Measurements from ENCODE around the gene MECR.

The MECR gene

DNA sequence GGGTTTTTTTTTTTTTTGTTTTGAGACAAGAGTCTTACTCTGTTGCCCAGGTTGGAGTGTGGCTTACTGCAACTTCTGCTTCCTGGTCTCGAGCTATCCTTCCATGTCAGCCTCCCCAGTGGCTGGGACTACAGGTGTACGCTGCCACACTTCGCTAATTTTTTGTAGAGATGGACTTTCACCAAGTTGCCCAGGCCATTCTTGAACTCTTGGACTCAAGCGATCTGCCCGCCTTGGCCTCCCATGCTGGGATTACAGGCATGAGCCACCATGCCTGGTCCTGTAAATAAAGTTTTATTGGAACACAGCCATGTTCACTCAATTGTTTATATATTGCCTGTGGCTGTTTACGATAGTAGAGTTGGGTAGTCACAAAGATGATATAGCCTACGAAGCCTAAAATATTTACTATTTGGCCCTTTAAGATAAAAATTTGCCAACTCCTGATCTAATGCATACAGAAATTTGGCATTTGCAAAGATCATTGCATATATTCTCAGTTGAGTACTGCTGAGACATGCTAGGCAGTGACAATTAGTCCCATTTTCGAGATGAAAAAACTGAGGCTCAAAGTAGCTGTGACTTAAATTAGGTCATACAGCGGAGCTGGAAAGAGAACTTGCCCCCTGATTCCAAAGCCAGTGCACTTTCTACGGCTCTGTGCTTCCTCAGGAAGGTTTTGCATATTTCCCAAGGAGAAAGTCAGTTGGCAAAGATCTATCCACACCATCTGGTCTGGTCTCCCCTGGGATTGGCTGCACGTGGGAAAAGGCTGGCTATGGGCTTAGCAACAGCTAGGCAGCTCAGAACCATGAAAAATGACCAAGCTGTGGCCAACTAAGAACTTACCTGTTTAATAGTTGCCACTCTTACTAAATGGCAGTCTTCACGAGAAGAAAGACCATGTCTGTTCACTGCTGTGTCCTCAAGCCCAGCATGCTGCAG, 19.4 kb downstream of the MECR start:
- in situ Hi-C loops (cut with HindIII; ENCODE audit: low sequenced_read_pairs) = no loop called here

DNA sequence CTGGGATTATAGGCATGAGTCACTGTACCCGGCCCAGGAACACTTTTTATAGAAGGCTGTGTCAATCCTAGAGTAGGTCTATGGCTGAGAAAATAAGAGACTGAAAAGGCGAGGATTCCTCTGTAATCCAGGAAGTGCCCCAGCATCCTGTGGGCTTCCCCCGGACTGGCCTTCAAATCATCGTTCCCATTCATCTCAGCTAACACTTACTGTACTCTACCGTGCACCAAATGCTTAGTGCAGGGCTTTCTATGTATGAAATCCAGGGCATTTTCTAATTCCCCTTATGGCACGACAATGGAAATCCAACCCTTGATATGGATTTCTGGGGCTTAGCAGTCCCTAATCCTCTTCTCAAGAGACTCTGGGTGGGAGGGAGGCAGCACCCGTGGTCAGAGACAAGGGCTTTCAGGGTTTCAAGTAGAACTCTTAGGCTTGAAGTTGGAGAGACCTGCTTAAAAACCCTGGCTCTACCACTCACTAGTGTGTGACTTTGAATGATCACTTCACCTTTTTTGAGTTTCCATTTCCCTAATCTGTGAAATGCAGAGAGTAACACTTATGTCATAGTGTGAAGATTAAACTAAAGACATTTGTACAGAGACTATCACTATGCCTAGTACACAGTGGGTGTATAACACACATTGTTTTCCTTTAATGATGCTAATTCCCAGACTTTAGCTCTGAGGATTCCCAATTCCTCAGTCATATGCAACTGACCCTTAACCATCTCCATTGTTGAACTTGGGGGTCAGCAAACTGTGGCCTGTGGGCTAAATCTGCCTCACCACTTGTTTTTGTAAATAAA, 20.3 kb downstream of the MECR start:
- in situ Hi-C loops (cut with HindIII; ENCODE audit: low sequenced_read_pairs) = no loop called here

DNA sequence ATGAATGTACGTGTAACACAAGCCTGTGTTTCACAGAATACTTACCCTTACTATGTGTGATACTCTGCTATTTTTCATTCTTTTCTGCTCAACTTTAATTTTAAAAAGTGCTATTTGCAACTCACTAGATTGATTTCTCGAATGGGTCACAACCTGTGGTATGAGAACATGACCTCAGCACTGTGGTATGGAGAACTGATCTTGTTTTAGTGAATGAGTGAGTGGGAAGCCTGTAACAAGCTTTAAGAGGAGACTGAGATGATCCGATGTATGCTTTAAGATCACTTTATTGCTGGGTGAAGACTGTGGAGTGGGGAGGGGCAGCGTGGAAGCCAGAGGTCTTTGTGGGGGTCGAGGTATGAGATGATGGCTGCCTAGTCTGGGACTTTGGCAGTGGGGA, 21.6 kb downstream of the MECR start:
- in situ Hi-C loops (cut with HindIII; ENCODE audit: low sequenced_read_pairs) = loop anchor here (5.0 kb wide), 1 partner anchor 327 kb away; no protein-coding TSS in a partner anchor

DNA sequence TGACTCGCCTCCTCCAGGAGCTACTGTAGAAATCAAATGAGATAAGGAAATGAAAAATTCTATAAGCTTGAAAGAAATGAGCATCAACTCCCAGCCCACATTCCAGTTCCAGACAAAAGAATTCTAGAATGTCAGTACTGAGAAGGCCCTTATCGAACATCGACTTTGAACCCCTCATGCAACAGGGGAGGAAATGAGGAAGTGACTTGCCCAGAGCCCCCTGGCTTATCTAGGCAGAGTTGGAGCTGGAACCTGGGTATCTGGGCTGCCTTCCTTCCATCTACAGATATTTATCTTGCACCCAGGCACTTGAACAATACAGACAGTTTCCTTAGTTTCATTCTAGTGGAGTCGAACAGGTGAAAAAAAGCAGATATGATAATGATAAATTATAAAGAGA, 22.3 kb downstream of the MECR start:
- in situ Hi-C loops (cut with HindIII; ENCODE audit: low sequenced_read_pairs) = loop anchor here (5.0 kb wide), 1 partner anchor 326 kb away; no protein-coding TSS in a partner anchor

DNA sequence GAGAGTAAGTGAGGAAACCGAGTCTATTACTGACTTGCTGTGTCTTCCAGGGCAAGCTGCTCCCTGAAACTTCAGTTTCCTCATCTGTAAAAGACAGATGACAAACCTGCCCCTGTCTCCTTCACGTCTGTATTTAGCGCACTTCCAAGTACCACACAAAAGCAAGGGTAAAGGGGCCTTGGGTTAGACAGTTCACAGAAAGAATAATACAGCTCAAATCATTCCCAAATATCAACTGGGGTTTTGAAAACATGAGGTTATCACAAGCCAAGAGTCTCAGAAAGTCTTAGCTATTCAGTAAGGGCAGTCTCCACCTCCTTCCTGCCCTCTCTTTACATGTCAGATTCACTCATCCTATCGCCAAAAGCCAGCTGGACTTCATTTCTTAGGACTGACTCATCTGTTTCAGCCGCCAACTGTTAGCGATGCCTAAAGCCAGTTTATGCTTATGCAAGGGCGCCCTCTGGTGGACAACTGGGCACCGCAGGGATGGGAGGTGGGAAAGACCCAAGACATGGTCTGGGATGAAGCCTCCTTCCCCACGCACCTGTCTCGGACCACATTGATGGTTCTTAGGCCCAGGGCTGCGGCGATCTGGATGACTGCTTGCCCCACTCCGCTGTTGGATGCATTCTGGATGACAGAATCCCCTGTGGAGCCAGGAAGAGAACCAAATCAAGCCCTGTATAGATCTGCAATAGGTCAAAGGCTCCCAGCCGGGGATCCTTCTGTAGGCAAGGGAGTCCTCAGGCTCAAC, 28.0 kb downstream of the MECR start:
- in situ Hi-C loops (cut with HindIII; ENCODE audit: low sequenced_read_pairs) = no loop called here

DNA sequence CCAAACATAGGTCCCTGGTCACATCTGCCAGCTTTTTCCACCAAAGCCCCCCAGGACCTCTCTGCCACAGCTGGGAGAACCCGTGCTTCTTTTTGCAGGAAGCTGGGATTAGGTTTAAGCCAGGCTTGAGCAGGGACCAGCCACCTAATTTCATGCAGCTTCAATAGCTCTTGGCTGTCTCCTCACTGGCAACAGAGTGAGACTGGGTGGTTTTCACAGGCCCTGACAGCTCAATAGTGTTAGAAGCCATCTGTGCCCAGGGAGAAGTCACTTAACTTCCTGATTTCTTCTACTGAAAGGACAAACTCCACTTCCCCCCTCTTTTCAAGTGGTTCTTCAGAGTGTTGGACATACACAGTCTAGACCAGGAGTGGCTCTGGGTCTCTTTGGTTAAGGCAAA, 28.7 kb downstream of the MECR start:
- in situ Hi-C loops (cut with HindIII; ENCODE audit: low sequenced_read_pairs) = no loop called here

DNA sequence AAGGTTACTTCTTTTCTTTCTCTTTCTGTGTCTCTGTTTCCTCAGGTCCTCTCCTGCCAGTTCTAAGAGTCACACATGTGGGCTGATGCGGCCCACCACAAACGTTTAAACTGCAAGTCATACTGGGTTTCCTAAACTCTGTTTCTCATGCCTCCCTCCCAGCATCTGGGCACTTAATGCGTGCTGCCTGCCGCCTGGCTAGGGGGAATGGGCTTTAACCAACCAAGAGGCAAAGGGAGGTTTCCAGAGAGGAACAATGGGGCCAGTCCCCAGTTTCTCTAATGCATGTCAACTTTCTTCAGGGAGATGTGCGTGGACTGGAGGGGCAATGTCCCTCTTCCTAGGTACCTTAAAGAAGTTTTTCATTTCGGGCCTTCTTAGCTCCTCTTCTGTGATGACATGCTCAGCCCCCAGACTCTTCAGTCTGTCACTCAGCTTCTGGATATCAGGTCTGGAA, 29.1 kb downstream of the MECR start:
- in situ Hi-C loops (cut with HindIII; ENCODE audit: low sequenced_read_pairs) = no loop called here

DNA sequence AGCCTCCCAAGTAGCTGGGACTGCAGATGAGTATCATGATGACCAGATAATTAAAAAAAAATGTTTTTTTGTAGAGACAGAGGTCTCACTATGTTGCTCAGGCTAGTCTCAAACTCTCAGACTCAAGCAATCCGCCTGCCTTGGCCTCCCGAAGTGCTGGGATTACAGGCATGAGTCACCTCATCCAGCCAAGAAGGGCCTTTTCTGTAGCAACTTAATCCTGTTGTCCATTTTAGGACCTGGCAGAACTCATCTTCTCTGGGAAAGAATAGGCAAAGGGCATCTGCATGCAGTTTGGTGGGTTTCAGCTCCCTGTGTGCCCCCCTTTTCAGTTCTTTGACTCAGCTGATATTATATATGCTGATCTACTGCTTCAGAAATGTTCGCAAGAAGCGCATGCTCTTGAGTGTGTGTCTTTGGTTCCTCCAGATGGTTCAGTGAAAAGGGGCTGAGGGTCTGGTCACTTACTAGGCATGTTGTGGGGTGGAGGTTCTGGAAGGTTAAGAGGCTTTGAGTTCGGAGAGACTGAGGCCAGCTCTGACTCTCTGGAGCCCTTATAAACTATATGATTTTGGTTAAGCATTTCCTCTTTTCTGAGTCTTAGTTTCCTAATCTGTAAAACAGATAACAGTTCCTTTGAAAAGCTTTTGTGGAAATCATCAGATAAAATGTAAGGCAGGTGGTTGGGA, 29.7 kb downstream of the MECR start:
- in situ Hi-C loops (cut with HindIII; ENCODE audit: low sequenced_read_pairs) = no loop called here

DNA sequence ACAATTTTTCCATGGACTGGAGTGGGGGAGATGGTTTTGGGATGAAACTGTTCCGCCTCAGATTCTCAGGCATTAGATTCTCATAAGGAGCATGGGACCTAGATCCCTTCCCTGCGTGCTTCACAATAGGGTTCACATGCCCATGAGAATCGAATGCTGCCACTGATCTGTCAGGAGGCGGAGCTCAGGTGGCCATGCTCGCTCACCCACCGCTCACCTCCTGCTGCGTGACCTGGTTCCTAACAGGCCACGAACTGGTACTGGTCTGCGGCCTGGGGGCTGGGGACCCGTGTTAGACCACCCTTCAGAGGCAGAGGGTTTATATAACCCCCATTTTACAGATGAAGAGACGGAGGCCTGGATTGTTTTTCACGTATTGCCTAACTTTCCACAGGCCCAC, 32.7 kb downstream of the MECR start:
- in situ Hi-C loops (cut with HindIII; ENCODE audit: low sequenced_read_pairs) = loop anchor here (5.0 kb wide), 1 partner anchor 96 kb away; no protein-coding TSS in a partner anchor

DNA sequence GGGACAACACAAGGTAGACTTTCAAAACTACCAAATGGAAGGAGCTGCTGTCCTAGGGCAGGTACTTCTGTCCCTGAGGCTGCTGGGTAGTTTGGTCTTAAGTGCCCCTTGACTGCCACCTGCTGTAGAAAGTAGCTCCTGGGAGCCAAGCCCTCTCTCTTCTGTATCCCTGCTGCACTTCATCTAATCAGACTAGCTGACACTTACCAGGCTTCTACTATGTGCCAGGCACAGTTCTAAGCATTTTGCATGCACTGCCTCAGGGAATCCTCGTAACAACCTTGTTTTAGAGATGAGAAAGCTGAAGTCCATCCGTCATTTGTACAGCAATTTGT, 33.2 kb downstream of the MECR start:
- in situ Hi-C loops (cut with HindIII; ENCODE audit: low sequenced_read_pairs) = loop anchor here (5.0 kb wide), 1 partner anchor 95 kb away; no protein-coding TSS in a partner anchor

DNA sequence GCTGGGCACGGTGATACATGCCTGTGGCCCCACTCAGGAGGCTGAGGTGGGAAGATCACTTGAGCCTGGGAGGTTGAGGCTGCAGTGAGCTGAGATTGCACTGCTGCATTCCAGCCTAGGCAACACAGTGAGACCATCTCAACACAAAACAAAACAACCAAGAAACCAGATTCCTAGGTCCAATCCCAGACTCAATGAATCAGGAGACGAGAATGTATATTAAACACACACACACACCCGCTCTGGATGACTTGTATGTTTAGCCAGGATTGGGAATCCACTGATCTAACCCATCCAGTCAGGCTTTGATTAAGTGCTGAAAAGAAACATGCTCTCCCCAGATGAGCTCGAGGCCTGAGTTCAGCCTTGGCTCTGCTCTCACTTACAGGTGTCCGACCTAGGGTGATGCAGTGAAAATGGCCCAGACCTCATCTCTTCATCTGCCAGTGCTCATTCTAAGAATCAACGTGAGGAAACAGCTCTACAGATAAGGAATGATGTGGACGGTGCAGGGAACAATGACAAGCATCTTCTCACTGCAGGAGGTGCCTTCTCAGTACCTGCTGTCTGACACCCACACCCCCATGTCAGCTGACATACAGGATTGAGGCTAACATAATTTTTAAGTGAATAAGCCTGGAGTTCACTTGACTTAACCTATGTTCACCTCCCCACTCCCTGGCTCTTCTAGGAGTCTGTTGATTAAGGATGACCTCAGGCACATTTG, 33.7 kb downstream of the MECR start:
- in situ Hi-C loops (cut with HindIII; ENCODE audit: low sequenced_read_pairs) = loop anchor here (5.0 kb wide), 1 partner anchor 95 kb away; no protein-coding TSS in a partner anchor

DNA sequence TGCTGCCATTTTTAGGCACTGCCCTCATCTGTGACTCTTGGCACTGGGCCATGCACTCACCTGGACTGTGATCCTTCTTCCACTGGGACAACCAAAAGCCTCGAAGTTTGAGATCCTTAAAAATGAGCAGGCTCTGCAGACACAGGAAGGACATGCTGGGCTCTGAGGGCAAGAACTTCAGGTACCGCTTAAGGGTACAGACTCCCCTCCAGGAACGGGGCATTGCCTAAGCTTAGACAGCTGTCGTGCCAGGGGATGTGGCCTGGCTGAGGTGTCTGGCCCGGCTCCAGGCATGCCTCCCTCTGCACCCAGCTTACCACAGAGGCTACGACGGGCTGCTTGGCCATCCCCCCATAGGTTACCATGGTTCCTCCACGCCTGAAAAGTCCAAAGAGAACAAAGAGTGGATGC, 34.8 kb downstream of the MECR start:
- in situ Hi-C loops (cut with HindIII; ENCODE audit: low sequenced_read_pairs) = loop anchor here (5.0 kb wide), 1 partner anchor 94 kb away; no protein-coding TSS in a partner anchor

DNA sequence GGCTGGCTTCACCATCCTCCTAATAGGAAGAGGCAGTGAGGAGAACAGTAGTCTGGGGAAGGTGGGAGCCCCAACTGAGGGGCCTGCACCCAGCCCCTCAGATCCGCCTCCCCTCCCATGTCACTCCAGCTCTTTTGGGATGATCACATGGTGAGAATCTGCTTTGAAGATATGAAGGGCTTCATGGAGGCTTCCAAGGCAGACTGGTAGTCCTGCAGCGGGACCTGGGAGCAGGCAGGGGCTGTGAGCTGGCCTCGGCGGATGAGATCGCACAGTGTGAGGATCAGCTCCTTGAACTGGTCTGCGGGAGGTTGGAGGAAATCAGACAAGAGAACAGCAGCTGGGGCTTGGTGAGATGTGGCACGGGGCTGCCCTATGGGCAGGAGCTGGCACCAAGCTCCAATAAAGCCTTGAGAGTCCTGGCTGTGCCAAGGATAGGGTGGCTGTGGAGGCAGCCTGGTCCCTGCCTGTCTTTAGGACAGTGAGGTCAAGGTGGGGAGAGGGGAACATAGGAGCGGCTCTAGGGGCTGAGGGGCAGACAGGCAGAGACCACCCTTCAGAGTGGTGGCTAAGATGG, 36.8 kb downstream of the MECR start:
- in situ Hi-C loops (cut with HindIII; ENCODE audit: low sequenced_read_pairs) = no loop called here

DNA sequence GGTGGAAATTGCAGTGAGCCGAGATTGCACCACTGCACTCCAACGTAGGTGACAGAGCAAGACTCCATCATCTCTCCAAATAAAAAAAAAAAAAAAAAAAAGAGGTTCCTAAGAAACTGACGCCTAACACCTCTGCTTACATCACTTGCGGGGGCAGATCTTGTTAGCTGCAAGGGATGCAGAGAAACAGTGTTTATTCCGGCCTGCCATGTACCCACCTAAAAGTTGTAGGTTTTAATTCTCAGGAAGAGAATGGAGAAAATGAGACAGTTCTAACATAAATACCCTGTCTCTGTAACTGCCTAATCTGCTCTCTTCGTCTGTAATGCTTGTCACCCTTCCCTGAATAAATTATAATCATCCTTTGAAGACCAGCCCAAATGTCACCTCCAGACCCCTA, 40.0 kb downstream of the MECR start:
- in situ Hi-C loops (cut with HindIII; ENCODE audit: low sequenced_read_pairs) = no loop called here

DNA sequence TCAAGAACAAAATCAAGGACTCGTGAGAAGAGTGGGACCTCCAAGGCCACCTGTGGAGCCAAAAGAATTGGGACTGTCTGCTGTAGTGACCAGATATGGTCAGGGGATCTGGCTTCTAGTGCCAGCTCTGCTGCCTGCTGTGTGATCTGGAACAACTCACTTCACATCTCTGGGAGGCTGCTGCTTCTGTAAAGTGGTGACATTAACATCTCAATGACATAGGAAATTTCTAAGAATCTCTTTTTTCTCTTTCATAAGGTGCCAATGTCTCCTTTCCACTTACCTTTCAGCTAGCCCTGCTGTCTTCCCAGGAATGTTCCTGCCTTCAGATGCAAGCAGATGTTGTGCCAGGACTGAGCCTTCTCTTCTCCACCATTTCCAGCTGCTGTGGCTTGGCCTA, 44.0 kb downstream of the MECR start:
- in situ Hi-C loops (cut with HindIII; ENCODE audit: low sequenced_read_pairs) = no loop called here

DNA sequence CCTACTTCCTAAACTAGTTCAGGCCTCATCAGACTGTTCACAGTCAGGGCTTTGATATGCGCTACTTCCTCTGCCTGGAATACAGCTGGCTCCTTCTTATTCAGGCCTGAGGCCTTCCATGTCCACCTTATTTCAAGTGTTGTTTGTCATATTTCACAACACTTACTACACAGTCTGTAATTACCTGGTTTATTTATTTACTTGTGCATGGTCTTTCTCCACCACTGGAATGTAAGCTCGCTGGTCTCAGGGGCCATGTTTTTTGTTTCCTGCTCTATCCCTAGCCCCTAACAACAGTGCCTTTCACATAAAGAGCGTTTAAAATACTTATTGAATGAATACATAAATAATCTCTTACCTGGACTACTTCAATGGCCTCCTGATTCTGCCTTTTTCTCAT, 44.5 kb downstream of the MECR start:
- in situ Hi-C loops (cut with HindIII; ENCODE audit: low sequenced_read_pairs) = no loop called here

DNA sequence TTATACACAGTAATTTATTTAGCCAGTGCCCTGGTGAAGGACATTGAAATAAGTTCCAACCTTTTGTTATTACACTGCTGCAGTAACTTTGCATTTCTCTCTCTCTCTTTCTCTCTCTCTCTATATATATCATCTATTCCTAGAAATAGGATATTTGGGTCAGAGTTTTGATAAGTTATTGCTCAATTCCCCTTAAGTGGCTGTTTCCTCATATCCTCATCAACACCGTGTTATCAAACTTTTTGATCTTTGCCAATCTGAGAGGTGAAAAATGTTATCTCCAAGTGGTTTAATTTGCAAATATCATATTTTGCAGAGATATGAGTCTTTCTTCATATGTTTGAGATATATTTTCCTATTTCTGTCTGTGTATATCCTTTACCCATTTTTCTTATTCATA, 47.4 kb downstream of the MECR start:
- in situ Hi-C loops (cut with HindIII; ENCODE audit: low sequenced_read_pairs) = no loop called here

DNA sequence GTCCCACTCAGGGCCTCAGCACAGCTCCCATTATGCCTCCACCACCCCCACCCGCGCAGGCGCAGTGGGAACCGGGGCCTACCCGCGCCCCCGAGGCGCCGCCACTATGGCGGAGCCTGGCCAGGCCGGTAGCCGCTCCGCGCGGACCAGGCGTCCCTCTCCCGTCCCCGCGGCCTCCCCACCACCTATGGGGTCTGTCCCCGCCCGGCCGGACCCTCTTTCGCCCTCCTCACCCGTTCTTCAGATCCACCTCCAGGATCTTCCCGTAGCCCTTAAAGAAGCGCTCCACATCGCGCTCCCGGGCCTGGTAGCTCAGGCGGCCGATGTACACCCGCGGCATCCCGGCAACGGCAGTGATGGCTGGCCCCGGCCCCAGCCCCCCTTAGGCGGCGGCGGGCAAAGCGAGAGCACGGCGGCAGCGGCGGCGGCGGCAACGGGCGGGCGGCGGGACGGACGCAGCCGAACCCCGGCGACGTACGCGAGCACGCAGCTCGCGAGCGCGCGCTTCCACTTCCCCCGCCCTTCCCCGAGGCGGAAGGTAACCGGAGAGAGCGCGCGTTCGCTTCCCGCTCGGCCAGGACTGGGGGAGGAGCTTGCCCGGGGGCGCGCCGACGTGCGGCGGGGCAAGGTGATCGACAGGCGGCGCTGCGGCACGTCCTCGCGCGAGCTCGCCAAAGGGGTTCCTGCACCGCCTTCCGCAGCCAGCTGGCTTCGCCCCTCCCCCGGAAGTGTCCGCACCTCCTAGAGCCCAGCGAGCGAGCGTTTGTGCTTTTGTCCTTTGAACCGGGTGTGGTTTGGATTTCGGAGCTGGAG, 49.1 kb downstream of the MECR start, which contains the start of gene SRSF4:
Gene SRSF4 (minus strand): TSS at position 488 of the 813 bp plus-strand sequence. CDS start 148 bp downstream, at position 340.
- in situ Hi-C loops (cut with HindIII; ENCODE audit: low sequenced_read_pairs) = no loop called here
